ENCODE results near the gene SULF2. TPM values are rescaled to one million over a fixed set of nuclear protein-coding genes. Genes with fewer than 3 reads are reported as not detected.

The SULF2 gene
- total and polyA plus RNA-seq, 9 of the 15 experiments (the other 6 are each of a cell fraction or from before 2014, with no cell fraction given) = 0.33 TPM; not detected in 8

- TF ChIP-seq MGA (IDR thresholded peaks at IDR 0.05) (no peak), ZNF668 (CRISPR knock-in tag; IDR thresholded peaks at IDR 0.05) (no peak), E2F8 (IDR thresholded peaks at IDR 0.05; ENCODE audit: low read depth, partially characterized antibody) (no peak), ZNF146 (CRISPR knock-in tag; IDR thresholded peaks at IDR 0.05; ENCODE audit: unreplicated experiment) (no peak), ZNF740 (CRISPR knock-in tag; IDR thresholded peaks at IDR 0.05) (no peak), ZNF740 (tag; IDR thresholded peaks at IDR 0.05) (no peak), SMAD3 (CRISPR knock-in tag; conservative IDR thresholded peaks at IDR 0.05) (no peak), EP300 (IDR thresholded peaks at IDR 0.05; ENCODE audit: low read length) (no peak)
- TF ChIP-seq, protein P1, sequence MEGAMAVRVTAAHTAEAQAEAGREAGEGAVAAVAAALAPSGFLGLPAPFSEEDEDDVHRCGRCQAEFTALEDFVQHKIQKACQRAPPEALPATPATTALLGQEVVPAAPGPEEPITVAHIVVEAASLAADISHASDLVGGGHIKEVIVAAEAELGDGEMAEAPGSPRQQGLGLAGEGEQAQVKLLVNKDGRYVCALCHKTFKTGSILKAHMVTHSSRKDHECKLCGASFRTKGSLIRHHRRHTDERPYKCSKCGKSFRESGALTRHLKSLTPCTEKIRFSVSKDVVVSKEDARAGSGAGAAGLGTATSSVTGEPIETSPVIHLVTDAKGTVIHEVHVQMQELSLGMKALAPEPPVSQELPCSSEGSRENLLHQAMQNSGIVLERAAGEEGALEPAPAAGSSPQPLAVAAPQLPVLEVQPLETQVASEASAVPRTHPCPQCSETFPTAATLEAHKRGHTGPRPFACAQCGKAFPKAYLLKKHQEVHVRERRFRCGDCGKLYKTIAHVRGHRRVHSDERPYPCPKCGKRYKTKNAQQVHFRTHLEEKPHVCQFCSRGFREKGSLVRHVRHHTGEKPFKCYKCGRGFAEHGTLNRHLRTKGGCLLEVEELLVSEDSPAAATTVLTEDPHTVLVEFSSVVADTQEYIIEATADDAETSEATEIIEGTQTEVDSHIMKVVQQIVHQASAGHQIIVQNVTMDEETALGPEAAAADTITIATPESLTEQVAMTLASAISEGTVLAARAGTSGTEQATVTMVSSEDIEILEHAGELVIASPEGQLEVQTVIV (CRISPR knock-in tag; IDR thresholded peaks at IDR 0.05; ENCODE audit: borderline replicate concordance) = no peak
These were observed 22.5 kb downstream of the SULF2 start (continued) for GRCh38 chr20:47762699-47763268.
